H1 (cell line): ENCODE results near the gene PRELID2.

Experiments
- CEBPB ChIP-seq: IDR thresholded peaks from 2 replicates; pipeline ENCODE4 v1.6.1; 2012; ENCODE audit warnings: low read depth, low read length
- GABPA ChIP-seq: IDR thresholded peaks from 2 replicates; pipeline ENCODE4 v1.6.1; 2011; ENCODE audit warnings: mild to moderate bottlenecking, low read length, moderate library complexity, borderline replicate concordance; ENCODE audit not compliant: insufficient read depth
- KDM5A ChIP-seq: fragments of 200-600 bp; IDR thresholded peaks from 2 replicates; pipeline ENCODE4 v1.7.1; 2012; ENCODE audit warnings: mild to moderate bottlenecking, low read length, inconsistent platforms, mixed read lengths
- SIN3A ChIP-seq, 2 experiments: IDR thresholded peaks in 1 of 2; conservative IDR thresholded peaks in 1 of 2; 2 replicates each; pipeline ENCODE4 v1.6.1; 2011 to 2012; ENCODE audit warnings: low read length in 2 of 2, improper control_type of control experiment in 1 of 2, low read depth in 1 of 2, mild to moderate bottlenecking in 1 of 2
- SP2 ChIP-seq: IDR thresholded peaks from 2 replicates; pipeline ENCODE4 v1.6.1; 2012; ENCODE audit warnings: mild to moderate bottlenecking, low read length, inconsistent platforms
- TF ChIP-seq, protein P1 (sequence below), 3 experiments: IDR thresholded peaks; 1 replicate in 2 of 3; 2 replicates in 1 of 3; pipeline versions ENCODE4 v1.5.1 to v1.6.1; 2011; ENCODE audit warnings: low read length in 3 of 3, mild to moderate bottlenecking in 3 of 3, inconsistent platforms in 2 of 3, low read depth in 1 of 3, moderate library complexity in 1 of 3; ENCODE audit not compliant: insufficient read depth in 1 of 3; ENCODE audit errors: control extremely low read depth in 1 of 3
- TF ChIP-seq, protein P2 (sequence below): IDR thresholded peaks from 2 replicates; pipeline ENCODE4 v1.6.1; 2012; ENCODE audit warnings: inconsistent platforms

DNA sequence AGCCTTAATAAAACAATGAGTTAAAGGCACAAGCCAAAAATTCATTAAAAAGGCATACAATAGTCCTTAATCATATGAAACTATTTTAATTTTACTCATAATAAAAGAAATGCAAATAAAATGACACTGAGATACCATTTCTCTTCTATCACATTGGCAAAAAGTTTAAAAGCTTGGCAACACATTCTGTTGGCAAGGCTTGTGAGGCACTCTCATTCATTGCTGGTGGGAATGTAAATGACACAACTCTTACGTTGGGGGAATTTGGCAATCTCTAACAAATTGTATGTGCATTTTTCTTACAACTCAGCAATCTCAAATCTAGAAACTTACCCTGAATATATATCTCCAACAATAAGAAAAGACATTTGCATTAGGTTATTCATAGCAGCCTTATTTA, 111.6 kb downstream of the PRELID2 start:
- TF ChIP-seq, protein P1, sequence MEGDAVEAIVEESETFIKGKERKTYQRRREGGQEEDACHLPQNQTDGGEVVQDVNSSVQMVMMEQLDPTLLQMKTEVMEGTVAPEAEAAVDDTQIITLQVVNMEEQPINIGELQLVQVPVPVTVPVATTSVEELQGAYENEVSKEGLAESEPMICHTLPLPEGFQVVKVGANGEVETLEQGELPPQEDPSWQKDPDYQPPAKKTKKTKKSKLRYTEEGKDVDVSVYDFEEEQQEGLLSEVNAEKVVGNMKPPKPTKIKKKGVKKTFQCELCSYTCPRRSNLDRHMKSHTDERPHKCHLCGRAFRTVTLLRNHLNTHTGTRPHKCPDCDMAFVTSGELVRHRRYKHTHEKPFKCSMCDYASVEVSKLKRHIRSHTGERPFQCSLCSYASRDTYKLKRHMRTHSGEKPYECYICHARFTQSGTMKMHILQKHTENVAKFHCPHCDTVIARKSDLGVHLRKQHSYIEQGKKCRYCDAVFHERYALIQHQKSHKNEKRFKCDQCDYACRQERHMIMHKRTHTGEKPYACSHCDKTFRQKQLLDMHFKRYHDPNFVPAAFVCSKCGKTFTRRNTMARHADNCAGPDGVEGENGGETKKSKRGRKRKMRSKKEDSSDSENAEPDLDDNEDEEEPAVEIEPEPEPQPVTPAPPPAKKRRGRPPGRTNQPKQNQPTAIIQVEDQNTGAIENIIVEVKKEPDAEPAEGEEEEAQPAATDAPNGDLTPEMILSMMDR (IDR thresholded peaks at IDR 0.05; ENCODE audit: control extremely low read depth in 1 of 3, insufficient read depth in 1 of 3, low read depth in 1 of 3, low read length in 3 of 3): no peak
- TF ChIP-seq CEBPB (no peak), SP2 (no peak), SIN3A (conservative IDR thresholded peaks at IDR 0.05 in 1 of 2, IDR thresholded peaks at IDR 0.05 in 1 of 2; ENCODE audit: low read depth in 1 of 2, low read length in 2 of 2) (no peak), GABPA (no peak), KDM5A (no peak)
- TF ChIP-seq, protein P2, sequence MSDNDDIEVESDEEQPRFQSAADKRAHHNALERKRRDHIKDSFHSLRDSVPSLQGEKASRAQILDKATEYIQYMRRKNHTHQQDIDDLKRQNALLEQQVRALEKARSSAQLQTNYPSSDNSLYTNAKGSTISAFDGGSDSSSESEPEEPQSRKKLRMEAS: no peak
